ENCODE results near the gene GLMN.

DNA sequence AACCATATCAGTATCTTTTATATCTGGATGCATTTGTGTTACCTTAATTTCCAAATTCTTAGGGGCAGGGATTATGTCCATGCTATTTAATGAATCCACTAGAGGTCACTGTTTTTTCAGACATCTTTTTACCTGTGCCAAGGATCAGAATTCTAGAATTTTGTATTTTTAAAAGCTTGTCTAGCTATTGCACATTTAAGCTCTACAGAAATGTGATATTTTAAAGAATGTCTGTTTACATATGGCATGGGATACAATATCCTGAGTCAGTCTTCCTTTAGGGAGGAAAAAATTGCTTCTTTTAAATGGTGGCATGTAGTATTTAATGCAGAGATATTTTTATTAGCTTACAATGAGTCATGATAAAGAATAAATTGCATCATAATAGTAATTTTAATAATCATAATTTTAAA lies 11.4 kb upstream of the GLMN start:
- TF ChIP-seq CTCF (IDR thresholded peaks at IDR 0.05) = peak; percentile 54; the same call in 1 of the 2 replicates
- TF ChIP-seq, protein P1, sequence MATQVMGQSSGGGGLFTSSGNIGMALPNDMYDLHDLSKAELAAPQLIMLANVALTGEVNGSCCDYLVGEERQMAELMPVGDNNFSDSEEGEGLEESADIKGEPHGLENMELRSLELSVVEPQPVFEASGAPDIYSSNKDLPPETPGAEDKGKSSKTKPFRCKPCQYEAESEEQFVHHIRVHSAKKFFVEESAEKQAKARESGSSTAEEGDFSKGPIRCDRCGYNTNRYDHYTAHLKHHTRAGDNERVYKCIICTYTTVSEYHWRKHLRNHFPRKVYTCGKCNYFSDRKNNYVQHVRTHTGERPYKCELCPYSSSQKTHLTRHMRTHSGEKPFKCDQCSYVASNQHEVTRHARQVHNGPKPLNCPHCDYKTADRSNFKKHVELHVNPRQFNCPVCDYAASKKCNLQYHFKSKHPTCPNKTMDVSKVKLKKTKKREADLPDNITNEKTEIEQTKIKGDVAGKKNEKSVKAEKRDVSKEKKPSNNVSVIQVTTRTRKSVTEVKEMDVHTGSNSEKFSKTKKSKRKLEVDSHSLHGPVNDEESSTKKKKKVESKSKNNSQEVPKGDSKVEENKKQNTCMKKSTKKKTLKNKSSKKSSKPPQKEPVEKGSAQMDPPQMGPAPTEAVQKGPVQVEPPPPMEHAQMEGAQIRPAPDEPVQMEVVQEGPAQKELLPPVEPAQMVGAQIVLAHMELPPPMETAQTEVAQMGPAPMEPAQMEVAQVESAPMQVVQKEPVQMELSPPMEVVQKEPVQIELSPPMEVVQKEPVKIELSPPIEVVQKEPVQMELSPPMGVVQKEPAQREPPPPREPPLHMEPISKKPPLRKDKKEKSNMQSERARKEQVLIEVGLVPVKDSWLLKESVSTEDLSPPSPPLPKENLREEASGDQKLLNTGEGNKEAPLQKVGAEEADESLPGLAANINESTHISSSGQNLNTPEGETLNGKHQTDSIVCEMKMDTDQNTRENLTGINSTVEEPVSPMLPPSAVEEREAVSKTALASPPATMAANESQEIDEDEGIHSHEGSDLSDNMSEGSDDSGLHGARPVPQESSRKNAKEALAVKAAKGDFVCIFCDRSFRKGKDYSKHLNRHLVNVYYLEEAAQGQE (IDR thresholded peaks at IDR 0.05; ENCODE audit: insufficient read depth in 1 of 2, low read depth in 2 of 2, low read length in 1 of 2) = no peak
- TF ChIP-seq POLR2AphosphoS5 (IDR thresholded peaks at IDR 0.05; ENCODE audit: low read depth, low read length) = no peak
- TF ChIP-seq TCF7L2 (IDR thresholded peaks at IDR 0.05; ENCODE audit: low read depth, low read length) = no peak
